Measurements from ENCODE around the gene CAMK1.

DNA sequence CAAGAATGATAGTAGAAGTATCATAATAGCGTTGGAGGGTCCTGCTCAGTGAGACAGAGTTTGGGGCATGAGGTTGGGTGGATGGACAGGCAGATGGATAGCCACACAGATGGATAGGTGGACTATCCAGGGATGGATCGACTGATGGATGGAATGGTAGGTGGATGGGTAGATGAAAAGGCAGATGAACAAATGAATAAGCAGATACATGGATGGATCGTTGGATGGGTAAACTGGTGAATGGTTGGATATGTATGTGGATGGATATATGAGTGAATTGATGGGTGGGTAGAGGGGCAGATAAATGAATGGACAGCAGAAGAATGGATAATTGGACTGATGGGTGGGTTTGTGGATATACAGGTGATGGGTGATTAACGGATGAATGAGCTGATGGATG lies 56.6 kb downstream of the CAMK1 start:
- TF ChIP-seq, protein P1, sequence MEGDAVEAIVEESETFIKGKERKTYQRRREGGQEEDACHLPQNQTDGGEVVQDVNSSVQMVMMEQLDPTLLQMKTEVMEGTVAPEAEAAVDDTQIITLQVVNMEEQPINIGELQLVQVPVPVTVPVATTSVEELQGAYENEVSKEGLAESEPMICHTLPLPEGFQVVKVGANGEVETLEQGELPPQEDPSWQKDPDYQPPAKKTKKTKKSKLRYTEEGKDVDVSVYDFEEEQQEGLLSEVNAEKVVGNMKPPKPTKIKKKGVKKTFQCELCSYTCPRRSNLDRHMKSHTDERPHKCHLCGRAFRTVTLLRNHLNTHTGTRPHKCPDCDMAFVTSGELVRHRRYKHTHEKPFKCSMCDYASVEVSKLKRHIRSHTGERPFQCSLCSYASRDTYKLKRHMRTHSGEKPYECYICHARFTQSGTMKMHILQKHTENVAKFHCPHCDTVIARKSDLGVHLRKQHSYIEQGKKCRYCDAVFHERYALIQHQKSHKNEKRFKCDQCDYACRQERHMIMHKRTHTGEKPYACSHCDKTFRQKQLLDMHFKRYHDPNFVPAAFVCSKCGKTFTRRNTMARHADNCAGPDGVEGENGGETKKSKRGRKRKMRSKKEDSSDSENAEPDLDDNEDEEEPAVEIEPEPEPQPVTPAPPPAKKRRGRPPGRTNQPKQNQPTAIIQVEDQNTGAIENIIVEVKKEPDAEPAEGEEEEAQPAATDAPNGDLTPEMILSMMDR (IDR thresholded peaks at IDR 0.05; ENCODE audit: insufficient read depth, low read depth, low read length) = no peak
- TF ChIP-seq EZH2 (IDR thresholded peaks at IDR 0.05; ENCODE audit: insufficient read depth, low read length) = no peak

Data from astrocyte (in vitro differentiated cells and primary cell).